ENCODE data around the gene UBL7.
A peak's percentile ranks its signal among the peaks of the same experiment; 100 is the strongest.

Gene UBL7

DNA sequence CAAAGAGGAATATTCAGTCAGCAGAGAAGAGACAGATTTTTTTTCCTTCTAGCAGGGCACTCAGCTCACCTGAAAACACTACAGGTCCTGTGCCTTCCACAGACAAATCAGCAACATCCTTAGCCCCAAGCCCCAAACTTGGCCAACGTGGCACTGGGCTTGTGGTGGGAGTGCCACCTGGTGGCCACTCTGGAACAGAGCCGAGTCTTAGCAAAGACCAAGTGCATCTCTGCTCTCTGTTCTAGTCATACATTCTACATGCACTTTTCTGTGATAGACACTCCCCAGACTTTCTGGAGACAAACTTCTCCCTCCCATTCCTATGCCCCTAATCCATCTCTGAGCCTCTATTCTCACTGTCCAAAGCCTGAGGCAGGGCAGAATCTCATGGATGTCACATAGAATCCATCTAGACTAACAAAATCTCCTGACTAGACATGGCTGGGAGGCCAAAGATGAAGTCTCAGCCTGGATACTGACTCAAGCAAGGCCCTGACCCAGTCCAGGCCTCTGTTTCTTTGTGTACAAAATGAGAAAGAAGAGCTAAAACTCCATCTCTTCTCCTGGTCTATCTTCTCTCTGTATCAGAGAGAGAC is 22.1 kb downstream of the UBL7 start:
- peak; percentile 9 for DNase-seq

DNA sequence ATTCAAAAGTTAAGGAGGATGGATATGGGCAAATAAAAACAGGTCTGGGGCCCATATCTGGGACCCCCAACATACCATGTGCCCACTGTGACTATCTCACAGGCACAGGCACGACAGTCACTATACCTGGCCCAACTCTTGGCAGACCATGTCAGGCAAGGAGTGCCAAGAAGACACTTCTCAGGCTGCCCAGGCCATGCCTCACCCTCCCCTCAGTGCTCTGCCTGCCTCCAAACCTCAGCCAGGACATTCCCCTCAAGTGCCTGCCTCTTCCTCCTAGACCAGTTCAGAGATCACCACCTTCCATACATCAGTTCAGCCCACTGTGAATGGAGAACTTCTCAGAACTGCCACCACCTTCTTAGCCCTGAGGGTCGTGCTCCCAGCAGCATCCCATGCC is 22.8 kb downstream of the UBL7 start:
- no peak for DNase-seq

DNA sequence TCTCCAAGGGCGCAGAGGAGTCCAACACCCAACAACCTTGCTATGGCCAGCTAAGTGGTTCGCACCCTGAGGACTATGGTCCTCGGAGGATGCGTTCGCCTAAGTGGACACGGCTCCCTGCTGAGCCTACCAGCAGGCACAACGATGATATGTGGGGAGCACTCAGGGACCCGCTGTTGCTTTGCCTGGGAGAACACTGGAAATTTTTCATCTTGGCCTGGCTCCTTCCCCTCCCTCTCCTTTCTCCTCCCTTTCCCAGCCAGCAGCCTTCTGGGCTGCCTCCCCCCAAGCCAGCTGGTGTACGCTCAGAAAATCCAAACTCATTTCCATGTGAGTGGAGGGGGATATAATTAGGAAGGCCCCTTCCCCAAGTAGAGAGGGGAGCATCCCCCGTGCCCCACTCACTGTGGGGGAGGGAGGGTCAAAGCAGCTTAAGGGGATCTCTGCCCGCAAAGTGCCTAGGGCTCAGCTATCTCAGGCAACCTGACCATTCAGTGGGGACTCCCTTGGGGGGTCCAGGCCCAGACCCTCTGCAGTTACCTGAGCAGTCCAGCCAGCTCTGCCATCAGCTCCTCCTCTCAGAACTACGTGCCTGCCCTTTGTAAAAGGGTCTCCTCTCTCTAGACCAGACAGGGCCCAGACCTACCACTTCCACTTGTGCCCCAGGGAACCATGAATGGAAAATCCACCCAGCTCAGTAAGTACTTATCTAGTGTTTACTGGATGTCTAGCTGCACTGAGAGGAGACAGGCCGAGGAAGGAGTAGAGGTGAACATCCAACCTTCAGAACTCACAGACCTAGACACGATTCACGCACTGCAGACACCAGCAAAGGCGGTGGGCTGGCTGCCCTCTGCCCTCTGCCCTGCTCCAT is 26.5 kb downstream of the UBL7 start:
- DNase-seq = no peak

DNA sequence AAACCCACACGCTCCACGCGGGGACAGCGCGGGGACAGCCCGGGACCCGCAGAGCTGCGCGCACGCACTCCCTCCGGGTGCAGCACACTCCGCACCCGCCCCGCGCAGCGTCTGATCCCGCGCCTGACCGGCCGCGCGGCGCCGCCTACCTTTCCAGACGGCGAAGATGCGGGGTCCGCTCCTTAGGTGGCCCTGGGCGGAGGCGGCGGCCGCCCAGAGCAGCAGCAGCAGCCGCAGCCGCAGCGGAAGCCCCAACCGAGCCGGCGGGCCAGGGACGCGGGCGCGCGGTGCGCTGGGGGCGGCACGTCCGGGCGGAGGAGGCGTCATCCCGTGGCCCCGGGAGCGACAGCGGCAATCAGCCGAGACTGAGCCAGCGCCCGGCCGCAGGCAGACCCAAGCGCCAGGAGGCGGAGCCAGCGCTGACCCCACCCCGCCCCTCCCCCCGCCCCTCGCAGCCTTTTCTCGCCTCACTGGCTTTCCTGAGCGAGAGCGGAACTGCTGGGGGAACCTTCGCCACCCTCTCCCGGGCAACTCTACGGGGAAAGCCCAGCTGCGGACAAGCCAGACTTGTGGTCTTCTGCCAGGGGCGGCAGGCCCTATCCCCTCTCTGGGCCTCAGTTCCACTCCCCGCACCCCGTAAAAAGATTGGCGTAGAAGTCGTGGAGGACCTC is 27.2 kb downstream of the UBL7 start, which contains the start of gene SEMA7A:
SEMA7A (minus strand) TSS at position 367 of the 671 bp plus-strand sequence; CDS start at position 327, 40 bp downstream.
- DNase-seq = peak; percentile 30

DNA sequence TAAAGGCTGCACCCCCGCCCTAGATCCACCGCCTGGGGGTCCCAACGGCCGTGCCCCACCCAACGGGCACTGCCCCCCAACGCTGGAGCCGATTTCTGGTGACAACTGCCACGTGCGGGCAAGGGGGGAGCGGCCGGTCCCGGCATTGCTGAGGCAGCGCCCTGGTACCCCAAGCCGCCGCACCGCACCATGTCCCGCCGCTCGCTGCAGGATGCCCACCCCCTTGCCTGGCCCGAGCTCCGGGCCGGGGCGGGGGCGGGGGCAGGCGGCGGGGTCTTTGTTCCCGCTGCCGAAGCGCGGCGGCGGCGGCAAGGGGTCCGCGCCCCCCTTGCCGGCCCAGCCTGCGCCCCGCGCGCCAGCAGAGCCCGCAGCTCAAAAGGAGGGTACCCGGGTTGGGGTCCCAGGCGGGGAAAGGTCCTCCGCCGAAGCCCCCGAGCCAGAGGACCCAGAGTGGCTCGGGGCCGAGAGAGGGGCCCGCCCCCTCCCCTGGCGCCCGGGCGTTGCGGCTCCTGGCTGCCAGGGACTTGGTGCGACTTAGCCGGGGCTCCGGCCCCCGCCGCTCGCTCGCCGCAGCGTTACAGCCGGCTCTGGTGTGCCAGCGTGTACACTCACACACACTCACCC is 27.9 kb downstream of the UBL7 start:
- no peak for DNase-seq

DNA sequence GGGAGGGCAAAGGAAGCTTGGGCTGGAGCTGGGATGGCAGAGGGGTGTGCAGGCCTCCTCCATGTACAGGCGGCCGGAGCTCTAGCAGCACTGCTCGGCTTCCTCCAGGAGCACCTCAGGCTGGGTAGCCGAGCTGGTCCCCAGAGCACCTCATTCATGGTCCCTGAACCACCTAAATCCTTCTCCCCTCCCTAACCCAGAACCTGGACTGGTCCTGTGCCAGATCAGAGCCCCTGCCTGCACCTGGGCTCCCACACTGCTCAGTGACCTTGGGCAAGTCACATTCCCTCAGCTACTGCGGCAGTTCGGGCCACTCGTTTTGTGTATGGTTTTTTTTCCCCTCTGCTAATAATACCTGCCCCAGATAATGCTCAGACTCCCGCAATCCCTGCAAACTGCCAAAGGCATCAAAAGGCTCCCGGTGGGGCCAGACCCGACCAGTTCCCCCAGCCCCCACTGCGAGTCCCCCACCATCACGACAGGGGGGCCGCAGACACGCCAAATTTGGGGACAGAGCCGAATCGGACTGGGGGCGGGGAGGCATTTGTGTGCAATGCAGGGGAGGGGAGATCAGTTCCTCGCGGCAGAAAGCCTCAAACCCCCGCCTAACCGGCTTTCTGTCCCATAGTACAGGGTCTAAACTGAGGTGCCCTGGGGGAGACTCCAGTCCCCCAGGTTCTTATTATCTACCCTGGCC is 28.5 kb downstream of the UBL7 start:
- DNase-seq = no peak

DNA sequence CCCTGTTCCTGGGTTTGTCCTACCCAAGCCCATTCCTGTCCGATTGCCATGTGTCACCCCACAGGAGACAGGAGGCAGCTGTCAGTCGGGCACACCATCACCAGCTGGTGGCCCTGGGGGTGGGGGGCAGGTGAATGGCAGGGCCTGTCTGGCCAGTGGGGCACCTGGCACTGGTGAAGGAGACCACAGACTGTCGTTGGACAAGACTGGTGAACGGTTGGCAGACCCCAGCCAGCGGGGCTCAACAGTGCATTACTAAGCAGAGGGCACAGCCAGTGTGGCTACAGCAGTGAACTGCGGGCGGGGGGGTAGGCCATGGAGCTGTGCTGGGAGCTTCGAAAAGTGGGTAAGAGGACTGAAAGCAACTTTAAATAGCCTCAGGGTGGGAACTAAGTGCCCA is 29.3 kb downstream of the UBL7 start:
- no peak for DNase-seq

DNA sequence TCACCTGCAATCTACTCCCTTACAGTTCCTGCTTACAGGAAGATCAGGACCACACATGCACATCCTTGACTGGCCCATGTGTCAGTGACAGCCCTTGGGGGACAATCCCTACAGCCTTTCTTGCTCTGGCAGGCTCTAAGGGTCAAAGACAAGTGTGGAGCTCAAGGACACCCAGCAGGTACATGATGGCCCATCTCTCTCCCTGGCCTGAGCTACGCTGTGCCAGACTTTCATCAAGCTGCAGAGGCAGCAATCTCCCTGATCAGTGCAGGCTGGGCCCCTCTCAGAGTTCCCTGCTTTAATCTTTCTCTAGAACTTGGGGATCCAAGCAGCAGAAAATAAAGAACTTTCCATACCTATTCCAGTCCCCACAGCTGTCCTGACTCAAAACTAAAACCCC is 29.8 kb downstream of the UBL7 start:
- no peak for DNase-seq

DNA sequence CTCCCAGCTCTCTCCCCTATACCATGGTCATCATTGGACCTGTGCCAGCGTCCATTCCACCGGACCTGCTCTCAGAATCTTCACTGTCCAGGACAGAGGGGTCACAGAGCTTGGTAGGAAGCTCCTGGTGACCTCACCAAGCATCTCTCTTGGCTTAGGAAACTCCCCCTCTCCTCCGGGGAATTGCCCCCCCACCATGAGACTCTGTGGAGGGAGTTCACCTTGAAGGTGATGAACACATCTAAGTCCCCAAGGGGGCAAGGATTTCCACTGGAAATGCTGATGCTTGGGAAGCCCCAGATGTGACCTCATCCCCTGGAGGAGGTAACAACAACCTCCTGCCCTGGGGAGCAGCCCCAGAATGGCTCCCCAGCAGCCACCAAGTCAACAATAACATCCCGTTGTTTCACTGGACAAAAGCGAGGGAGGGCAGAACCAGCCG is 30.4 kb downstream of the UBL7 start:
- no peak for DNase-seq

DNA sequence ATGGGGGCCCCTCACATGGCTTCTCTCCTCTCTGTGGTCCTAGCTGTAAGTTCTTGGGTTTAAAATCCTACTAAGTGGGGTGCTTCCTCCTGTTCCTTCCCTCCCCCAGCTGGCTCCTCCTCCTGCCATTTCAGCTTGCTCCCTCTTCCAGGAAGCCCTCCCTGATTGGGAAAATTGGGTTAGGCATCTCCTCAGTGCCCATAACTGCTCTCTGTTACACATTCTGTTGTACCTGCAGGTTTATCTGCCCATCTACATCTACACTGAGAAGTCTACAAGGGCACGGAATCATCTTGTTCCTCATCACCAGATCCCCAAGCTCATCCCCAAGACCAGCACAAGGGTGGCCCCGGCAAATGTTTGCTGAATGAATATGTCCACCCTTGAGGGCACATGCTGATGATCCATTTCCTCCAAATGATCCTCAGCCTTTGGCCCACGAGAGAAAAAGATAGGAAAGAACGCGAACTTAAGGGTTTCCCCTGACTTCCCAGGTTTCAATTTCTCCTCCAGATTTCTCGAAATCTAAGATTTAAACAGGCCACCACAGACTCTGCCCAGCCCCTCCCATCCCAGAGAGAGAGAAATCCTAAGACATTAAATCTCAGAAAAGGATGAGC is 31.1 kb downstream of the UBL7 start:
- no peak for DNase-seq

DNA sequence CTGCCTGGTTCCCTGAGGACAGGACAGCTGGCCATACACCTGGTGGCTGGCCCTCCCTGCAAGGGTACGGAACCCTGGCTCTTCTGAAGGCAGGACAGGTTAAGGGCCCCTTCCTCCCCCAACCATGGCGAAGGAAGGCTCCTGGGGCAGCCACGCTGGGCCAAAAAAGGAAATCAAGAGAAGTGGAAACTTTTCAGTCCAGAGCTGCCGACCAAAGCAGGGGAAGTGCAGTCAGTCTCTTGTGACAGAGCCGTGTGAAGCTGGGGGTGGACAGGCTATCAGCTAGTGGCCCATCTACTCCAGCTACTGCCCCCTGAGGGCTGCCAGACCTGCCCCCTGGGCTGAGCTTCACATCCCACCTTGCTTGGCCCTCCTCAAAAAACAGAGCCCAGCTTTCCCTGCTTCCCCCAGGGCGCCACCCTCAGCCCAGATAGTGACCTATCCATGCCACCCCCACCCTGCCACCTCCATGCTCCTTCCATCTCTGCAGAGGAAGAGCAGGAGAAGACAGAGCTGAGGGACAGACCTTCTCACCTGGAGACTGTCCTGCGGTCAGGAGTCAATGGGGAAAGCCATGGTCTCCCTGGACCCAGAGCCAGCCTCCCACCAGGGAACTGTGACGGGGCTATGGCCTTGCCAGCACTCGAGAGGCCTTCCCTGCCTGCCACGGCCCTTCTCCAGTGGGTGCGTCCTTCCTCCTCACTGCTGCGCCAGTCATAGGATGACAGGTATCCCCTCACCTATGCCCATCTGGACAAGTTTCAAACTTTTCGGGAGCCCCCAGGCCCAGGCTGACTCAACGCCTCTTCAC is 31.8 kb downstream of the UBL7 start:
- DNase-seq = no peak

DNA sequence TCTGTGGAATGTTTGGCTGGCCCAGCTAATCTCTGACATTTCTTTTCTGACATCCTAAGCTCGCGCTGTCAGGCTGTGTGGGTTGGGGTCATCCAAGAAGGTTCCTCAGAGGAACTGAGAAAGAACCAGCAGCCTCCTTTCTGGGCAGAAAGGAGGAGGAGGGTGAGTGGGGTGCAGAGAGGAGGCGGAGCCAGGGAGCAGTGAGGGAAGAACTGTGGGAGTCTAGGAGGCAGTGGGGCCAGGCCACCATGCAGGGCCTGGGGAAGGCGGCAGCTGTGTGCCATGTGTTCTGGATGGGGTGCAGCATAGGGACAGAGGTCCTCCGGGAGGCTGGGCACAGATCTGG is 32.5 kb downstream of the UBL7 start:
- DNase-seq = no peak

DNA sequence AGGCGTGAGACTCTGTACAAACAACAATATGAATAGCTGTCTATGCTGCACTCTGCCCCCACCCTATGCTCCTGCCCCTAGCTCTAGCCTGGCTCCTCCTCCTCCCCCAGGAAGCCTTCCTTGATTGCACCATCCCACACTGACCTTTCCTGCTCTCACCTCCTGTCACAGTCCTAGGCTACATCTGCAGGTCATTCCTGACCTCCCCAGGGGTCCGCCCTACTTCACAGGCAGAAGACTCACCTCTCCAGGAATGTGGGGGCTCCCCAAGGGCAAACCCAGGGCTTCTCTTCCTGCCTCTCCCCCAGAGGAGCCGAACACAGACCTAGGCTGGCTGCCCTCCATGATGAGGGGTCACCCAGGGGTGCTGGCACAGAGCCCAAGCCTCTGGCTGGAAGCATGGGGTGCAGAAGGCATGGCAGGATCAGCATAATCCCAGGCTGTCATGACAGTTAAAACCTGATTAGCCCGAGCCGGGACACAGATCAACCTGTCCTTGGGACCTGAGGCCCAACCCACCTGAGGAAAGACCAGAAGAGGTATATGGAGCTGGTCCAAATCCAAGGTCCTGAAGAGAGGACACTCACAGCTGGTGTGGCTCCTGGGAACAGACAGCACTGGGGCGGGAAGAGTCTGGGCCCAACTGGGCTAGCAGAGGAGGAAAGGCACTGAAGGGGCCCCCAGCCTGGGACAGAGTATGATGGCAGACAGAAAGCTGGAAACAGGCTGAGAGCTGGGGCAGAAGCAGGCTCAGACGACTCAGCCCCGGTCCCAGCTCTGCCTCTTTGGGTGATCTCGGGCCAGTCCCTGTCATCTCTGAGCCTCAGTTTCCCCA is 33.1 kb downstream of the UBL7 start:
- DNase-seq = no peak

DNA sequence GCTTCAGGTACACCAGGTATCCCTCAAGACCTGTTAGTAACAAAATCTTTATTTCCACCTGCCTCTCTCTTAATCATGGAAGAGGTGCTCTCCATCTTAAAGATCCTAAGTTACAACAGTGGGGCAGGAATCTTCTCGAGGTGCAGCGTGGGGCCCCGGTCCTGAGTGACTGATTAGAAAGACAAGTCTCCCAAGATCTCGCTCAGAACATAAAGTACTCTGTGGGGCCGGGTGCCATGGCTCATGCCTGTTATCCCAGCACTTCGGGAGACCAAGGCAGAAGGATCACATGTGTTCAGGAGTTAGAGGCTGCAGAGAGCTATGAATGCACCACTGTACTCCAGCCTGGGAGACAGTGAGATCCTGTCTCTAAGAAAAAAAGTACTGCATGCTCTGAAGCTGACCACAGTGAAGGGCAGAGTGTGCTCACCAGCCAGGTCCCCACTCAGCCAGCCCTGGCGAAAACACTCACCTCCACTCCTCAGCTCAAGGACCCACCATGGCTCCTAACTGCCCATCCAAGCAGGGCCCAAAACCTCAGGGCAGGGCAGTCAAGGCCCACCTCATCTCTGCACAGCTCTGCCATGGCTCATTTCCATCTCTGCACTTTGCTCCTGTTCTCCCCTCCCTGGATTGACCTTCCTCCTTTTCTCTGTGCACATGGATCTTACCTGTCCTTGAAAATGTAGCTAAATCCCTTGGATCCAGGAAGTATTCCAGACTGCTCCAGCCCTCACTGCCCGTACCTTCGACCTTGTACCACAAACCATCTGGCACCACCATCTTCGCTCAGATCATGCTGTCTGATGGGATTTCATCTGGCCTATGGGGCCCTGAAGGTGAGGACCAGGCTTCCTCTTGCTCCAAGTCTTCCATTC is 34.3 kb downstream of the UBL7 start:
- no peak for DNase-seq

DNA sequence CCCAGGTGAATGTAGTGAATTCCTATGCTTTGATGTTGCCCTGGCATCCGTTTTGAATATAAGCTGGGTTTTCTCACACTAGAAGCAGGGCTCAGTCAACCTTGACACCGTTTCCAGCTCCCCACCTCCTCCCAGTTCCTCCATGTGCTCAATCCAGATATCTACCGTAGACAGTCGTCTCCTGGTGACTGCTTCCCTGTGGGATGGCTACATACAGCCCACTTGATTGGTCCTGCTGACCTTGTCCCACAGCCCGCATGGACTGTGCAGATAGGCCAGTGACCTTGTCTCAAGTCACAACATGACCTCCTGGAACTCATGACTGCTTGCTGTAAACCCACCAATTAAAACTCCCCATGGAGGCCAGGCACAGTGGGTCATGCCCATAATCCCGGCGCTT is 35.3 kb downstream of the UBL7 start:
- no peak for DNase-seq

DNA sequence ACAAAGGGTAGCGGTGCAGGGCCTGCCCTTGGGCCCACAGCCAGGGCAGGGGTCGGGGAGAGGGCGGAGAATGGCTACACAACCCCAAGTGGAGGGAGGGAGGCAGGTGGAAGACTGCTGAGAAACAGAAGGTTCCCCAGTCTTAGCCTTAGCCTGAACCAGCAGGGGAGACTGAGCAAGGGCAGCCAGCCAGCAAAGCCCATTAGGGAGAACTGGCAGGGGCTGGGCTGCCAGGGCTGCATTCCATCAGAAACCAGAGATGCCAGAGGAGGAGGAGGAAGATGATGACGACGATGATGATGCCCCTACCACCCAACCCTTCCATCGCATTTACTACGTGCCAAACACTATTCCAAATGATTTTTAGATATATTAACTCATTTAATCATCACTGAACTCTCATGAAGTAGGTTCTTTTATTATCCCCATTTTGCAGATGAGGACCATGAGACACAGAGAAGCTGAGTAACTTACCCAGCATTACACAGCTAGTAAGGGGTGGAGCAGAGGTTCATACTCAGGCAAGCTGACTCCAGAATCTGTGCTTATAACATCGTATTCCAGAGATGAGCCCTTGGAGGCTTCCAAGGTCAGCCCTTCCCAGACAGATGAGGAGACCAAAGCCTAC is 35.9 kb downstream of the UBL7 start:
- DNase-seq = no peak

DNA sequence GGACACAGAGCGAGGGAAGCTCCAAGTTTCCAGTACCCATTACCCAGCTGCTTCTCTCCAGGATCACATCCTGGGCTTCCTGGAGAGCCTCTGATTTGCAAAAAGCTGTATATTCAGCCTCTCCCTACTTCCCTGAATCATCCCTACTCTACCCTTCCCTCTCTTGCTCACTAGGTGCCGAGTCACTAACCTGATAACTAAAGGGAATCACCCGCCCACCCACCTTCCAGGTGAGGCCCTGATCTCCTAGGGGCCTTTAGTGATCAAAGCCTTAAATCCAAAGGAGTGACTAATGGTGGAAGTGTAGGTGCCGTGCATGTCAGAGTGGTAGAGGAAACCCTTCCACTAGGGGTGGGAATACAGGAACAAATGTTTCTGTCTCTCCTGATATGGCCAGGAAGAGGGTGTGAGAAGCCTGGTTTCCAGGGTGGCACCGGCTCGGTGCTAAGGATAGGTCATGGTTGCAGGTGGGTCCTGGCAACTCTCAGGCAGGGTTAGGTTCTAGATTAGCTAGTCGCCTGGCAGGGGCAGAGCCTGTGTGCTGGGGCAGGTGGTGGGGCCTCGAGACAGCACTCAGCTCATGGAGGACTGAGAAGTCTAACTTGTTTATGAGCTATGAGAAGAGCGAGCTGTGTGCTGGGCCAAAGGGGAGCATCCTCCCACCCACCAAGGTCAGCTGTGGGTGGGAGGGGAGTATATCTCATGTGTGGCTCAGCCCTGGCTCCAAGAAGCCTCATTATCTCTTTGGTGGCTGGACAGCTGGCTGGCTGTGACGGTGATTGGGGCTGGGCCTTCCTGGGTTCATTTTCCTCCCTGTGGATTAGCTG is 37.3 kb downstream of the UBL7 start:
- DNase-seq = no peak
